Measurements from ENCODE around the gene LAMTOR5.

LAMTOR5 gene

GRCh38 chr1:110430901-110431300 is 23.4 kb upstream of the LAMTOR5 start:
- Histone ChIP-seq H3K4me1 (peaks cover 5% of the 10 kb centered on the region), H3K27me3 (peaks cover 6% of the 10 kb centered on the region), H3K9me3 (no peaks in the 10 kb centered on the region; the same call in none of the 2 replicates), H3K36me3 (no peaks in the 10 kb centered on the region), H3K4me3 (ENCODE audit: low read depth, low read length) (no peak overlapping the region)
- no peak for DNase-seq
- no peak for TF ChIP-seq CTCF (IDR thresholded peaks at IDR 0.05; ENCODE audit: low read depth, low read length)

GRCh38 chr1:110430366-110430765 is 22.9 kb upstream of the LAMTOR5 start:
- Histone ChIP-seq H3K9me3 (no peaks in the 10 kb centered on the region; the same call in none of the 2 replicates), H3K4me3 (ENCODE audit: low read depth, low read length) (no peak overlapping the region), H3K4me1 (peaks cover 4% of the 10 kb centered on the region), H3K27me3 (peaks cover 6% of the 10 kb centered on the region), H3K36me3 (no peaks in the 10 kb centered on the region)
- no peak for TF ChIP-seq CTCF (IDR thresholded peaks at IDR 0.05; ENCODE audit: low read depth, low read length)
- DNase-seq, result no peak

GRCh38 chr1:110428946-110429345 is 21.5 kb upstream of the LAMTOR5 start:
- Histone ChIP-seq H3K27me3 (peaks cover 6% of the 10 kb centered on the region), H3K4me3 (ENCODE audit: low read depth, low read length) (no peak overlapping the region), H3K9me3 (no peaks in the 10 kb centered on the region), H3K4me1 (no peaks in the 10 kb centered on the region; the same call in none of the 2 replicates), H3K36me3 (no peaks in the 10 kb centered on the region)
- no peak for DNase-seq
- no peak for TF ChIP-seq CTCF (IDR thresholded peaks at IDR 0.05; ENCODE audit: low read depth, low read length)

- H3K36me3 ChIP-seq, result no peaks in the 10 kb centered on the region
- DNase-seq, result no peak
- H3K27me3 ChIP-seq, result peaks cover 6% of the 10 kb centered on the region
- no peaks in the 10 kb centered on the region for H3K4me1 ChIP-seq
- no peak overlapping the region for H3K4me3 ChIP-seq (ENCODE audit: low read depth, low read length)
- no peak for TF ChIP-seq CTCF (IDR thresholded peaks at IDR 0.05; ENCODE audit: low read depth, low read length)
- no peaks in the 10 kb centered on the region for H3K9me3 ChIP-seq
Observed at GRCh38 chr1:110426854-110427253, 19.4 kb upstream of the LAMTOR5 start.

- H3K4me3 ChIP-seq (ENCODE audit: low read depth, low read length), result no peak overlapping the region
- H3K36me3 ChIP-seq, result no peaks in the 10 kb centered on the region
- no peaks in the 10 kb centered on the region for H3K4me1 ChIP-seq
- peaks cover 6% of the 10 kb centered on the region for H3K27me3 ChIP-seq
- no peaks in the 10 kb centered on the region for H3K9me3 ChIP-seq
- no peak for DNase-seq
- TF ChIP-seq CTCF (IDR thresholded peaks at IDR 0.05; ENCODE audit: low read depth, low read length), result no peak
Observed at GRCh38 chr1:110425612-110426152, 18.2 kb upstream of the LAMTOR5 start.

- no peak overlapping the region for H3K4me3 ChIP-seq (ENCODE audit: low read depth, low read length)
- peaks cover 6% of the 10 kb centered on the region for H3K27me3 ChIP-seq
- DNase-seq, result no peak
- no peaks in the 10 kb centered on the region for H3K36me3 ChIP-seq
- H3K4me1 ChIP-seq, result no peaks in the 10 kb centered on the region
- TF ChIP-seq CTCF (IDR thresholded peaks at IDR 0.05; ENCODE audit: low read depth, low read length), result no peak
- no peaks in the 10 kb centered on the region for H3K9me3 ChIP-seq
Observed at GRCh38 chr1:110424699-110425611, 17.5 kb upstream of the LAMTOR5 start.

Measured in BE2C (cell line).